ENCODE data around the gene ZKSCAN8.

- TF ChIP-seq CTCF (IDR thresholded peaks at IDR 0.05): no peak
- no peak for TF ChIP-seq POLR2A (IDR thresholded peaks at IDR 0.05)
These were observed 36.4 kb upstream of the ZKSCAN8 start for GRCh38 chr6:28105245-28105639.
